Right lobe of liver (tissue), 4 donors: ENCODE measurements around the gene ARL11.

Experiments used
- POLR2A ChIP-seq: fragments of 450-650 bp; IDR thresholded peaks from one replicate; pipeline ENCODE4 v1.6.1; 2017; ENCODE audit warnings: antibody characterized with exemption, mild to moderate bottlenecking
- TF ChIP-seq, protein P1 (sequence below), 4 donors: fragments of 200-600 bp in 3 of 4; fragments of 450-650 bp in 1 of 4; IDR thresholded peaks; one replicate each; pipeline versions ENCODE4 v1.5.1 to v1.8.0; 2016 to 2022; ENCODE audit warnings: antibody characterized with exemption in 4 of 4, mild to moderate bottlenecking in 2 of 4
- donor health status: DM: no; HTN: no; CAD: no.
- donor health status: DM: no; HTN: no; CAD: no.
- donor health status: DM: no; HTN: yes; CAD: no.

DNA sequence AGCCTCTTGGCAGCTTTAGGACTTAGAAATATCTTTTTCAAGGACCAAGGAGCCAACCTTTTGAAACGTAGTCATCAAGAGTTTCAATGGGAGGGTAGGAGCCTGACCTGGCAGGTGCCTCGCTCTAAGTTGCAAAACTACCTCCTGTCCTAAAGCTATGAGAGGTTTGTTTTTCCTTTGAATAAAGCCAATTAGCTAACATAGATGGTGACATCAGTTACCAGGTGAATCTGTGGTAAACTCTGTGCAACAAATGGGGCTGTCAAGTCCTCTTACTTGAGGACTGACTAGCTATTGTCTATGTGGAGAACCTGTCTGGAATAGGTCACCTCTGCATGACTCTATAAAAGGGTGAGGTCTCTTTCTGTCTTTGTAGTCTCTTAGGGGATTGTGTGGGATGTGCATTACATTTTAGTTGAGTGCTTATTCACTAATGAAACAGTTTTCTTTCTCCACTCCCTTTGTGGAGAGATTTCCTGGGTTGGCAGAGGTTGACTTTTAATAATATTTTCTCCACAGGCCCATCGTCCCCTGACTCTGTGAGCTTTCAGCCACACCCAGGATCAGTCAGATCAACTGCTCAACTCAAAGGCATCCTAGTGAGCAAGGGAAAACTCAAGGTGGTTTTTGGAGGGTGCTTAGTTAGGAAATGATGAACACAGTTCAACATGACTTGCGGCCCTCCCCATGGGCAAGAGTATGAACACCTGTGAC is 9.9 kb downstream of the ARL11 start:
- TF ChIP-seq, protein P1, sequence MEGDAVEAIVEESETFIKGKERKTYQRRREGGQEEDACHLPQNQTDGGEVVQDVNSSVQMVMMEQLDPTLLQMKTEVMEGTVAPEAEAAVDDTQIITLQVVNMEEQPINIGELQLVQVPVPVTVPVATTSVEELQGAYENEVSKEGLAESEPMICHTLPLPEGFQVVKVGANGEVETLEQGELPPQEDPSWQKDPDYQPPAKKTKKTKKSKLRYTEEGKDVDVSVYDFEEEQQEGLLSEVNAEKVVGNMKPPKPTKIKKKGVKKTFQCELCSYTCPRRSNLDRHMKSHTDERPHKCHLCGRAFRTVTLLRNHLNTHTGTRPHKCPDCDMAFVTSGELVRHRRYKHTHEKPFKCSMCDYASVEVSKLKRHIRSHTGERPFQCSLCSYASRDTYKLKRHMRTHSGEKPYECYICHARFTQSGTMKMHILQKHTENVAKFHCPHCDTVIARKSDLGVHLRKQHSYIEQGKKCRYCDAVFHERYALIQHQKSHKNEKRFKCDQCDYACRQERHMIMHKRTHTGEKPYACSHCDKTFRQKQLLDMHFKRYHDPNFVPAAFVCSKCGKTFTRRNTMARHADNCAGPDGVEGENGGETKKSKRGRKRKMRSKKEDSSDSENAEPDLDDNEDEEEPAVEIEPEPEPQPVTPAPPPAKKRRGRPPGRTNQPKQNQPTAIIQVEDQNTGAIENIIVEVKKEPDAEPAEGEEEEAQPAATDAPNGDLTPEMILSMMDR (IDR thresholded peaks at IDR 0.05), result no peak
- TF ChIP-seq POLR2A, result no peak
